ENCODE measurements around the gene USP17L18.
"Not testable (repeated sequence)": the region's sequence is repeated elsewhere in the genome, so short reads cannot be mapped to it uniquely, and the experiment has no call there.

The USP17L18 gene

GRCh38 chr4:9247953-9248680, at the start of gene USP17L18:
USP17L18 (plus strand) TSS chr4:9248630; CDS start chr4:9248630, 0 bp downstream.
- not testable (repeated sequence) for DNase-seq (ENCODE audit: low read depth in 3 of 3)

GRCh38 chr4:9210357-9210756, 38.1 kb upstream of the USP17L18 start, which contains the start of gene USP17L10:
USP17L10 (plus strand) TSS chr4:9210657; CDS start chr4:9210657, 0 bp downstream.
- DNase-seq (ENCODE audit: low read depth in 3 of 3), result not testable (repeated sequence)

- not testable (repeated sequence) for DNase-seq (ENCODE audit: low read depth in 3 of 3)
These were observed 33.7 kb upstream of the USP17L18 start for GRCh38 chr4:9214701-9215100.

- DNase-seq (ENCODE audit: low read depth in 3 of 3), result not testable (repeated sequence)
These were observed 33.3 kb upstream of the USP17L18 start, which contains the start of gene USP17L11 for GRCh38 chr4:9215105-9215504. USP17L11 (plus strand) TSS chr4:9215405; CDS start chr4:9215405, 0 bp downstream.

- not testable (repeated sequence) for DNase-seq (ENCODE audit: low read depth in 3 of 3)
These were observed 28.6 kb upstream of the USP17L18 start, which contains the start of gene USP17L12 for GRCh38 chr4:9219852-9220251. USP17L12 (plus strand) TSS chr4:9220152; CDS start chr4:9220152, 0 bp downstream.

GRCh38 chr4:9224596-9224995, 23.8 kb upstream of the USP17L18 start, which contains the start of gene USP17L13:
USP17L13 (plus strand) TSS chr4:9224896; CDS start chr4:9224896, 0 bp downstream.
- DNase-seq (ENCODE audit: low read depth in 3 of 3), result not testable (repeated sequence)

GRCh38 chr4:9230249-9230648, 18.2 kb upstream of the USP17L18 start:
- not testable (repeated sequence) for DNase-seq (ENCODE audit: low read depth in 3 of 3)

- not testable (repeated sequence) for DNase-seq (ENCODE audit: low read depth in 3 of 3)
These were observed 14.3 kb upstream of the USP17L18 start, which contains the start of gene USP17L15 for GRCh38 chr4:9234085-9234484. USP17L15 (plus strand) TSS chr4:9234385; CDS start chr4:9234385, 0 bp downstream.

GRCh38 chr4:9238461-9238860, 10.0 kb upstream of the USP17L18 start:
- DNase-seq (ENCODE audit: low read depth in 3 of 3), result not testable (repeated sequence)

- DNase-seq (ENCODE audit: low read depth in 3 of 3), result not testable (repeated sequence)
These were observed 4.9 kb upstream of the USP17L18 start, which contains the start of gene USP17L17 for GRCh38 chr4:9243579-9243978. USP17L17 (plus strand) TSS chr4:9243879; CDS start chr4:9243879, 0 bp downstream.

GRCh38 chr4:9253078-9253477, 4.6 kb downstream of the USP17L18 start, which contains the start of gene USP17L19:
USP17L19 (plus strand) TSS chr4:9253378; CDS start chr4:9253378, 0 bp downstream.
- not testable (repeated sequence) for DNase-seq (ENCODE audit: low read depth in 3 of 3)

GRCh38 chr4:9257824-9258223, 9.4 kb downstream of the USP17L18 start, which contains the start of gene USP17L20:
USP17L20 (plus strand) TSS chr4:9258124; CDS start chr4:9258124, 0 bp downstream.
- not testable (repeated sequence) for DNase-seq (ENCODE audit: low read depth in 3 of 3)

GRCh38 chr4:9262572-9262971, 14.1 kb downstream of the USP17L18 start, which contains the start of gene USP17L21:
USP17L21 (plus strand) TSS chr4:9262872; CDS start chr4:9262872, 0 bp downstream.
- not testable (repeated sequence) for DNase-seq (ENCODE audit: low read depth in 3 of 3)

- not testable (repeated sequence) for DNase-seq (ENCODE audit: low read depth in 3 of 3)
These were observed 18.9 kb downstream of the USP17L18 start, which contains the start of gene USP17L22 for GRCh38 chr4:9267319-9267718. USP17L22 (plus strand) TSS chr4:9267619; CDS start chr4:9267619, 0 bp downstream.

- not testable (repeated sequence) for DNase-seq (ENCODE audit: low read depth in 3 of 3)
These were observed 23.3 kb downstream of the USP17L18 start for GRCh38 chr4:9271719-9272118.
